K562 (cell line): ENCODE results near the gene SYT1. TPM values are rescaled to one million over a fixed set of nuclear protein-coding genes. Genes with fewer than 3 reads are reported as not detected.

Experiments
- ATAC-seq: fragments of 200-7000 bp; cut with Tn5 transposase; 3 replicates; pipeline ENCODE4 v1.9.1; 2020; ENCODE audit warnings: moderate library complexity
- BruUV-seq: library from RNA; stranded (reverse); fragments of 400-500 nt; replicated peaks from 2 replicates; lab custom pipeline; 2021; lab: Mats Ljungman, UMichigan
- CTCF ChIA-PET: fragments of 300-600 bp; formaldehyde crosslinking; extraction: SDS; loops from one replicate; lab custom pipeline; 2021; ENCODE audit warnings: low intra/inter-chr PET ratio; lab: Yijun Ruan, JAX
- POLR2A ChIA-PET: fragments of 300-600, 350-650 bp; sonication (Branson Sonifier 250); formaldehyde crosslinking; extraction: SDS; loops from one replicate; lab custom pipeline; 2021; ENCODE audit warnings: antibody characterized with exemption, inconsistent platforms; lab: Yijun Ruan, JAX
- DNase-seq, 4 experiments: peaks; one replicate each; pipeline versions ENCODE4 v3.0.0 to v3.0.0-alpha.2; 2011 to 2018; ENCODE audit warnings: low spot score in 3 of 4, mixed read lengths in 3 of 4; ENCODE audit errors: extremely low read depth in 1 of 4
- FAIRE-seq: peaks from 2 replicates; lab custom pipeline; 2011; peaks lifted over from hg19 to GRCh38; lab: Jason Lieb, UNC
- H2AFZ ChIP-seq: 2 replicates; pipeline ENCODE4 v1.6.0; 2011; ENCODE audit warnings: low read depth, low read length, control low read depth, inconsistent platforms
- H3K27ac ChIP-seq: fragments of 200-600 bp; 3 replicates; pipeline ENCODE4 v1.8.0; 2011; ENCODE audit warnings: low read depth, mild to moderate bottlenecking, control low read depth, inconsistent platforms, low read length, moderate library complexity, mixed read lengths; ENCODE audit errors: extremely low read depth
- H3K27me3 ChIP-seq, 2 experiments: fragments of 300-600 bp in 1 of 2; 2 replicates in 1 of 2; 3 replicates in 1 of 2; pipeline versions ENCODE4 v1.6.0 to v1.8.0; 2011; ENCODE audit warnings: inconsistent platforms in 2 of 2, low read length in 2 of 2, mild to moderate bottlenecking in 1 of 2, mixed read lengths in 1 of 2, moderate library complexity in 1 of 2; ENCODE audit not compliant: control insufficient read depth in 2 of 2, insufficient read depth in 2 of 2
- H3K36me3 ChIP-seq: fragments of 300-600 bp; 3 replicates; pipeline ENCODE4 v1.8.0; 2011; ENCODE audit warnings: mild to moderate bottlenecking, low read length, inconsistent platforms; ENCODE audit not compliant: control insufficient read depth, insufficient read depth
- H3K4me1 ChIP-seq, 2 experiments: fragments of 200-600 bp in 1 of 2; replicated peaks in 1 of 2; 2 replicates in 1 of 2; 3 replicates in 1 of 2; pipeline versions ENCODE4 v1.5.1 to v1.8.0; 2011; ENCODE audit warnings: inconsistent platforms in 2 of 2, low read length in 2 of 2, mild to moderate bottlenecking in 1 of 2, mixed read lengths in 1 of 2, moderate library complexity in 1 of 2; ENCODE audit not compliant: control insufficient read depth in 2 of 2, insufficient read depth in 2 of 2
- H3K4me2 ChIP-seq: 2 replicates; pipeline ENCODE4 v1.6.1; 2011; ENCODE audit warnings: low read length, control low read depth, inconsistent platforms, mixed read lengths; ENCODE audit not compliant: insufficient read depth
- H3K4me3 ChIP-seq: fragments of 200-600 bp; sonication (generic), shearing (Covaris generic); 2 replicates; pipeline ENCODE4 v1.5.1; 2016; ENCODE audit warnings: control low read depth, inconsistent platforms
- H3K79me2 ChIP-seq: fragments of 200-600 bp; 3 replicates; pipeline ENCODE4 v1.8.0; 2011; ENCODE audit warnings: low read length, inconsistent platforms; ENCODE audit not compliant: control insufficient read depth, insufficient read depth
- H3K9ac ChIP-seq, 2 experiments: 2 replicates each; pipeline versions ENCODE4 v1.6.0 to v1.6.1; 2011; ENCODE audit warnings: low read depth in 2 of 2, low read length in 2 of 2, control low read depth in 1 of 2, inconsistent platforms in 1 of 2, mild to moderate bottlenecking in 1 of 2, mixed read lengths in 1 of 2; ENCODE audit not compliant: insufficient read depth in 1 of 2
- H3K9me1 ChIP-seq: one replicate; pipeline ENCODE4 v1.6.0; 2011; ENCODE audit warnings: inconsistent platforms, mild to moderate bottlenecking, low read length, moderate library complexity; ENCODE audit not compliant: control insufficient read depth, insufficient read depth
- H3K9me3 ChIP-seq: replicated peaks from 2 replicates; pipeline ENCODE4 v1.5.1; 2011; ENCODE audit warnings: low read depth, low read length, inconsistent platforms; ENCODE audit not compliant: control insufficient read depth, insufficient read depth
- H4K20me1 ChIP-seq: replicated peaks from 2 replicates; pipeline ENCODE4 v1.6.1; 2011; ENCODE audit warnings: low read length, inconsistent platforms, mixed read lengths; ENCODE audit not compliant: control insufficient read depth, insufficient read depth
- CGGBP1 ChIP-seq: fragments of 250-450 bp; sonication (Bioruptor Pico); IDR thresholded peaks from 2 replicates; pipeline ENCODE4 v1.9.0; 2021; ENCODE audit warnings: mild to moderate bottlenecking
- CHCHD3 ChIP-seq: fragments of 250-450 bp; sonication (Bioruptor Pico); IDR thresholded peaks from 2 replicates; pipeline ENCODE4 v2.1.2; 2022; ENCODE audit warnings: mild to moderate bottlenecking
- EP300 ChIP-seq: IDR thresholded peaks from 2 replicates; pipeline ENCODE4 v1.6.1; 2012; ENCODE audit warnings: low read length, improper control_type of control experiment
- ETS1 ChIP-seq: conservative IDR thresholded peaks from 2 replicates; pipeline ENCODE4 v1.6.1; 2011; ENCODE audit warnings: low read depth, mild to moderate bottlenecking, low read length; ENCODE audit not compliant: control insufficient read depth
- HMGXB4 ChIP-seq: sonication (generic); formaldehyde crosslinking; IDR thresholded peaks from 2 replicates; pipeline ENCODE4 v1.8.1; 2023; ENCODE audit warnings: mild to moderate bottlenecking, missing genetic modification reagents
- MAX ChIP-seq: sonication (generic); formaldehyde crosslinking; IDR thresholded peaks from 2 replicates; pipeline ENCODE4 v1.9.0; 2022; ENCODE audit warnings: mild to moderate bottlenecking, missing genetic modification reagents
- MIER1 ChIP-seq: fragments of 450-650 bp; IDR thresholded peaks from 2 replicates; pipeline ENCODE4 v1.6.1; 2016; ENCODE audit warnings: antibody characterized with exemption, mild to moderate bottlenecking, low read depth
- PATZ1 ChIP-seq: fragments of 250-450 bp; sonication (Bioruptor Pico); IDR thresholded peaks from 2 replicates; pipeline ENCODE4 v1.5.0; 2020; ENCODE audit warnings: mild to moderate bottlenecking, borderline replicate concordance
- PTTG1 ChIP-seq: fragments of 450-650 bp; IDR thresholded peaks from 2 replicates; pipeline ENCODE4 v1.6.1; 2016; ENCODE audit warnings: low read depth, mild to moderate bottlenecking, missing genetic modification characterization, missing compliant biosample characterization
- ZNF12 ChIP-seq: sonication (generic); formaldehyde crosslinking; IDR thresholded peaks from 2 replicates; pipeline ENCODE4 v1.4.0; 2020; ENCODE audit warnings: mild to moderate bottlenecking, missing genetic modification reagents
- ZNF184 ChIP-seq: sonication (generic); formaldehyde crosslinking; IDR thresholded peaks from 2 replicates; pipeline ENCODE4 v1.5.0; 2020; ENCODE audit warnings: missing genetic modification reagents
- ZNF431 ChIP-seq: sonication (generic); formaldehyde crosslinking; IDR thresholded peaks from 2 replicates; pipeline ENCODE4 v1.8.0; 2022; ENCODE audit warnings: mild to moderate bottlenecking, missing genetic modification reagents
- ZNF717 ChIP-seq: fragments of 250-450 bp; sonication (Bioruptor Pico); IDR thresholded peaks from 2 replicates; pipeline ENCODE4 v1.5.0; 2021
- WGBS: fragments of 100-300 bp; shearing (Covaris generic); methylation state at CpG from one replicate; pipeline ENCODE4 v1.1.6; 2016; ENCODE audit warnings: low coverage, mixed read lengths; ENCODE audit not compliant: insufficient coverage; ENCODE audit errors: missing lambda C conversion rate; 5-methylcytosine and 5-hydroxymethylcytosine counted together
- in situ Hi-C: fragments of 300-500 bp; cut with MboI; formaldehyde crosslinking; loops from 4 replicates; pipeline ENCODE4 v1.15.0; 2018; ENCODE audit warnings: inconsistent platforms, mixed read lengths
- intact Hi-C: fragments of 100-400 bp; cut with micrococcal nuclease; formaldehyde crosslinking; loops from 2 replicates; pipeline ENCODE4 v1.14.2; 2022
- polyA plus RNA-seq, 8 experiments: library from polyadenylated mRNA; depleted of rRNA in 4 of 8; stranded (reverse) in 5 of 8; unstranded in 3 of 8; fragments of >200 nt; fragmentation: Nextera tagmentation in 2 of 8; fragmentation: Illumina TruSeq in 1 of 8; extraction: Ambion mirVana in 2 of 8; extraction: Trizol in 1 of 8; gene quantifications; 2 replicates each; pipeline versions ENCODE4 v1.2.1 to v1.2.3, GENCODE V29; 2011 to 2014; ENCODE audit warnings: inconsistent platforms in 1 of 8, missing spikeins in 1 of 8
- total RNA-seq, 7 experiments: library from RNA; depleted of rRNA in 6 of 7; stranded (reverse); fragments of >200 nt in 6 of 7; fragmentation: Illumina TruSeq in 2 of 7; extraction: Trizol in 2 of 7; gene quantifications; 2 replicates each; pipeline versions ENCODE4 v1.2.1 to v1.2.3, GENCODE V29; 2011 to 2021; ENCODE audit warnings: low replicate concordance in 1 of 7

Gene SYT1
- total and polyA plus RNA-seq, 9 of the 15 experiments (the other 6 are each of a cell fraction or from before 2014, with no cell fraction given) = 0.03 to 0.13 (median 0.07) TPM; not detected in 4

GRCh38 chr12:79400481-79400880, 535.9 kb downstream of the SYT1 start:
- H3K4me3 ChIP-seq = no peak overlapping the region
- DNase-seq (no peak), FAIRE-seq (no peak), ATAC-seq (no peak)
- H3K36me3 ChIP-seq = no peaks in the 10 kb centered on the region
- no peak overlapping the region for H2AFZ ChIP-seq
- intact Hi-C loops = no loop called here
- no peaks in the 10 kb centered on the region for H3K9me1 ChIP-seq
- WGBS = 5% methylated on average over 3 of the region's 3 CpGs
- CTCF ChIA-PET = no interaction called here
- H3K4me1 ChIP-seq = no peaks in the 10 kb centered on the region
- H3K9me3 ChIP-seq = no peaks in the 10 kb centered on the region
- POLR2A ChIA-PET = no interaction called here
- H4K20me1 ChIP-seq = no peaks in the 10 kb centered on the region
- BruUV-seq = no TSS peak
- H3K27me3 ChIP-seq = no peaks in the 10 kb centered on the region
- no peak overlapping the region for H3K9ac ChIP-seq
- no peak overlapping the region for H3K27ac ChIP-seq
- no peaks in the 10 kb centered on the region for H3K79me2 ChIP-seq
- in situ Hi-C loops = no loop called here
- no peak overlapping the region for H3K4me2 ChIP-seq
- TF ChIP-seq ETS1 = no peak
- no peak for TF ChIP-seq CGGBP1
- no peak for TF ChIP-seq MAX (CRISPR knock-in tag)
- no peak for TF ChIP-seq ZNF184 (CRISPR knock-in tag)
- TF ChIP-seq ZNF12 = no peak
- no peak for TF ChIP-seq EP300
- TF ChIP-seq PTTG1 (tag) = no peak
- no peak for TF ChIP-seq MIER1
- TF ChIP-seq CHCHD3 = no peak
- no peak for TF ChIP-seq ZNF717
- no peak for TF ChIP-seq PATZ1 (CRISPR knock-in tag)
- no peak for TF ChIP-seq ZNF431
- no peak for TF ChIP-seq HMGXB4
